ENCODE results near the gene CMIP. TPM values are rescaled to one million over a fixed set of nuclear protein-coding genes. Genes with fewer than 3 reads are reported as not detected.
"Not testable (repeated sequence)": the region's sequence is repeated elsewhere in the genome, so short reads cannot be mapped to it uniquely, and the experiment has no call there.

Gene CMIP
- total RNA-seq, 2 donors from 2014 or later, result 7.7 to 19.2 TPM

- H3K36me3 ChIP-seq, result no peaks in the 10 kb centered on the region
- H3K27me3 ChIP-seq, result no peaks in the 10 kb centered on the region
- H3K4me1 ChIP-seq, result peaks cover 0 to 13% of the 10 kb centered on the region in 2 donors
- H3K9me3 ChIP-seq, result no peaks in the 10 kb centered on the region
- peak overlapping the region in 1 of 2 donors; percentile 48 for H3K27ac ChIP-seq
- peak; percentile 73 to 84 for TF ChIP-seq CTCF (IDR thresholded peaks at IDR 0.05)
- peak; percentile 81 for DNase-seq (ENCODE audit: low spot score)
- H3K4me3 ChIP-seq, result peak overlapping the region in 1 of 2 donors; percentile 27
Measured at GRCh38 chr16:81737885-81738536, 293.4 kb downstream of the CMIP start.

GRCh38 chr16:81738783-81739496 is 294.3 kb downstream of the CMIP start:
- H3K27ac ChIP-seq, result no peak overlapping the region
- H3K4me3 ChIP-seq, result no peak overlapping the region
- no peaks in the 10 kb centered on the region for H3K36me3 ChIP-seq
- H3K27me3 ChIP-seq, result no peaks in the 10 kb centered on the region
- H3K4me1 ChIP-seq, result peaks cover 0 to 13% of the 10 kb centered on the region in 2 donors
- no peaks in the 10 kb centered on the region for H3K9me3 ChIP-seq
- no peak for DNase-seq (ENCODE audit: low spot score)
- no peak for TF ChIP-seq CTCF (IDR thresholded peaks at IDR 0.05)

- no peak for TF ChIP-seq CTCF (IDR thresholded peaks at IDR 0.05)
- no peak for DNase-seq (ENCODE audit: low spot score)
- Histone ChIP-seq H3K9me3 (no peaks in the 10 kb centered on the region), H3K36me3 (no peaks in the 10 kb centered on the region), H3K27ac (no peak overlapping the region), H3K4me1 (peaks cover 0 to 13% of the 10 kb centered on the region in 2 donors), H3K27me3 (no peaks in the 10 kb centered on the region), H3K4me3 (no peak overlapping the region)
Measured at GRCh38 chr16:81739503-81739902, 294.9 kb downstream of the CMIP start.

GRCh38 chr16:81740169-81740568 is 295.6 kb downstream of the CMIP start:
- peaks cover 0 to 13% of the 10 kb centered on the region in 2 donors for H3K4me1 ChIP-seq
- no peak for DNase-seq (ENCODE audit: low spot score)
- no peak for TF ChIP-seq CTCF (IDR thresholded peaks at IDR 0.05)
- H3K9me3 ChIP-seq, result no peaks in the 10 kb centered on the region
- no peaks in the 10 kb centered on the region for H3K36me3 ChIP-seq
- no peak overlapping the region for H3K4me3 ChIP-seq
- no peak overlapping the region for H3K27ac ChIP-seq
- H3K27me3 ChIP-seq, result no peaks in the 10 kb centered on the region

GRCh38 chr16:81741430-81741770 is 296.8 kb downstream of the CMIP start:
- H3K4me3 ChIP-seq; H3K27ac ChIP-seq; H3K27me3 ChIP-seq; H3K9me3 ChIP-seq; DNase-seq (ENCODE audit: low spot score); H3K36me3 ChIP-seq: not testable (repeated sequence)
- H3K4me1 ChIP-seq, result peaks cover 0 to 21% of the 10 kb centered on the region in 2 donors

GRCh38 chr16:81744385-81744784 is 299.8 kb downstream of the CMIP start:
- TF ChIP-seq CTCF (IDR thresholded peaks at IDR 0.05), result no peak
- H3K27me3 ChIP-seq, result no peaks in the 10 kb centered on the region
- DNase-seq (ENCODE audit: low spot score), result no peak
- H3K4me3 ChIP-seq, result no peak overlapping the region
- no peaks in the 10 kb centered on the region for H3K36me3 ChIP-seq
- no peak overlapping the region for H3K27ac ChIP-seq
- no peaks in the 10 kb centered on the region for H3K9me3 ChIP-seq
- H3K4me1 ChIP-seq, result peaks cover 0 to 8% of the 10 kb centered on the region in 2 donors

Measured in right atrium auricular region (tissue), 2 donors.